OCI-LY3 (cell line): Measurements from ENCODE around the gene ATF6.

Experiments used
- H2AFZ ChIP-seq: fragments of 200-600, 300-600 bp; shearing (Covaris generic); 2 replicates; pipeline ENCODE4 v1.6.0; 2014; ENCODE audit warnings: antibody characterized with exemption, low read depth, low read length
- H3K27ac ChIP-seq: fragments of 200-600, 300-600 bp; sonication (generic); 2 replicates; pipeline ENCODE4 v1.5.1; 2014; ENCODE audit warnings: mild to moderate bottlenecking, low read length, moderate library complexity, mixed read lengths
- H3K27me3 ChIP-seq: fragments of 200-600, 300-600 bp; sonication (generic); 2 replicates; pipeline ENCODE4 v1.6.1; 2014; ENCODE audit warnings: low read depth, low read length, mixed read lengths
- H3K36me3 ChIP-seq: fragments of 200-600, 300-600 bp; sonication (generic); replicated peaks from 2 replicates; pipeline ENCODE3; 2014; ENCODE audit warnings: low read depth, low read length, mixed read lengths
- H3K4me1 ChIP-seq: fragments of 300-600, 200-600 bp; sonication (generic); 2 replicates; pipeline ENCODE4 v1.6.1; 2014; ENCODE audit warnings: low read length, mixed read lengths
- H3K4me2 ChIP-seq: fragments of 200-600, 300-600 bp; sonication (generic); 2 replicates; pipeline ENCODE4 v1.6.1; 2014; ENCODE audit warnings: low read length, mixed read lengths
- H3K4me3 ChIP-seq: fragments of 300-600, 200-600 bp; sonication (generic); 2 replicates; pipeline ENCODE4 v1.5.1; 2014; ENCODE audit warnings: antibody characterized with exemption, mild to moderate bottlenecking, low read length, moderate library complexity
- H3K79me2 ChIP-seq: fragments of 300-600, 200-600 bp; shearing (Covaris generic); 2 replicates; pipeline ENCODE4 v1.6.1; 2014; ENCODE audit warnings: mild to moderate bottlenecking, low read length, mixed read lengths
- H3K9ac ChIP-seq: fragments of 300-600, 200-600 bp; shearing (Covaris generic); 2 replicates; pipeline ENCODE4 v1.6.0; 2014; ENCODE audit warnings: mild to moderate bottlenecking, low read length, moderate library complexity
- H3K9me3 ChIP-seq: fragments of 200-600, 300-600 bp; shearing (Covaris generic); 2 replicates; pipeline ENCODE4 v1.6.1; 2014; ENCODE audit warnings: low read length, mixed read lengths; ENCODE audit not compliant: insufficient read depth
- H4K20me1 ChIP-seq: fragments of 200-600, 300-600 bp; sonication (generic); 2 replicates; pipeline ENCODE4 v1.6.1; 2016; ENCODE audit warnings: low read length, mixed read lengths; ENCODE audit not compliant: insufficient read depth
- EZH2phosphoT487 ChIP-seq: fragments of 200-600 bp; shearing (Covaris generic); IDR thresholded peaks from 2 replicates; pipeline ENCODE4 v1.6.1; 2018; ENCODE audit warnings: antibody characterized with exemption, mixed run types, low read depth
- TF ChIP-seq, protein P1 (sequence below): fragments of 200-600, 300-600 bp; sonication (generic); IDR thresholded peaks from 2 replicates; pipeline ENCODE4 v1.5.1; 2014; ENCODE audit warnings: antibody characterized with exemption, low read length, low read depth

Gene ATF6, protein sequence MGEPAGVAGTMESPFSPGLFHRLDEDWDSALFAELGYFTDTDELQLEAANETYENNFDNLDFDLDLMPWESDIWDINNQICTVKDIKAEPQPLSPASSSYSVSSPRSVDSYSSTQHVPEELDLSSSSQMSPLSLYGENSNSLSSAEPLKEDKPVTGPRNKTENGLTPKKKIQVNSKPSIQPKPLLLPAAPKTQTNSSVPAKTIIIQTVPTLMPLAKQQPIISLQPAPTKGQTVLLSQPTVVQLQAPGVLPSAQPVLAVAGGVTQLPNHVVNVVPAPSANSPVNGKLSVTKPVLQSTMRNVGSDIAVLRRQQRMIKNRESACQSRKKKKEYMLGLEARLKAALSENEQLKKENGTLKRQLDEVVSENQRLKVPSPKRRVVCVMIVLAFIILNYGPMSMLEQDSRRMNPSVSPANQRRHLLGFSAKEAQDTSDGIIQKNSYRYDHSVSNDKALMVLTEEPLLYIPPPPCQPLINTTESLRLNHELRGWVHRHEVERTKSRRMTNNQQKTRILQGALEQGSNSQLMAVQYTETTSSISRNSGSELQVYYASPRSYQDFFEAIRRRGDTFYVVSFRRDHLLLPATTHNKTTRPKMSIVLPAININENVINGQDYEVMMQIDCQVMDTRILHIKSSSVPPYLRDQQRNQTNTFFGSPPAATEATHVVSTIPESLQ

GRCh38 chr1:161766102-161766981 lies at the start of gene ATF6:
Gene ATF6, plus strand, starts transcription at chr1:161766320. Its CDS starts 41 bp downstream, at chr1:161766361.
- TF ChIP-seq, protein P1, sequence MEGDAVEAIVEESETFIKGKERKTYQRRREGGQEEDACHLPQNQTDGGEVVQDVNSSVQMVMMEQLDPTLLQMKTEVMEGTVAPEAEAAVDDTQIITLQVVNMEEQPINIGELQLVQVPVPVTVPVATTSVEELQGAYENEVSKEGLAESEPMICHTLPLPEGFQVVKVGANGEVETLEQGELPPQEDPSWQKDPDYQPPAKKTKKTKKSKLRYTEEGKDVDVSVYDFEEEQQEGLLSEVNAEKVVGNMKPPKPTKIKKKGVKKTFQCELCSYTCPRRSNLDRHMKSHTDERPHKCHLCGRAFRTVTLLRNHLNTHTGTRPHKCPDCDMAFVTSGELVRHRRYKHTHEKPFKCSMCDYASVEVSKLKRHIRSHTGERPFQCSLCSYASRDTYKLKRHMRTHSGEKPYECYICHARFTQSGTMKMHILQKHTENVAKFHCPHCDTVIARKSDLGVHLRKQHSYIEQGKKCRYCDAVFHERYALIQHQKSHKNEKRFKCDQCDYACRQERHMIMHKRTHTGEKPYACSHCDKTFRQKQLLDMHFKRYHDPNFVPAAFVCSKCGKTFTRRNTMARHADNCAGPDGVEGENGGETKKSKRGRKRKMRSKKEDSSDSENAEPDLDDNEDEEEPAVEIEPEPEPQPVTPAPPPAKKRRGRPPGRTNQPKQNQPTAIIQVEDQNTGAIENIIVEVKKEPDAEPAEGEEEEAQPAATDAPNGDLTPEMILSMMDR: no peak
- Histone ChIP-seq H3K4me3 (peak within 1 kb of the TSS; percentile 94), H3K4me1 (peaks cover 18% of the 10 kb centered on the region), H3K27ac (peak within 1 kb of the TSS; percentile 33), H3K79me2 (peaks cover 53% of the 10 kb centered on the region), H4K20me1 (peaks cover 10% of the 10 kb centered on the region; the same call in 1 of the 2 replicates), H3K36me3 (no peaks in the 10 kb centered on the region), H3K4me2 (peak within 1 kb of the TSS; percentile 91), H2AFZ (peak within 1 kb of the TSS; percentile 82), H3K9ac (peak within 1 kb of the TSS; percentile 88), H3K27me3 (no peaks in the 10 kb centered on the region), H3K9me3 (no peaks in the 10 kb centered on the region)

- peaks cover 63% of the 10 kb centered on the region for H3K4me1 ChIP-seq
- no peaks in the 10 kb centered on the region for H3K36me3 ChIP-seq
- H2AFZ ChIP-seq: peak overlapping the region; percentile 81
- peak overlapping the region; percentile 98 for H3K4me2 ChIP-seq
- no peaks in the 10 kb centered on the region for H3K9me3 ChIP-seq
- TF ChIP-seq, protein P1: no peak
- H3K9ac ChIP-seq: peak overlapping the region; percentile 71
- no peaks in the 10 kb centered on the region for H3K27me3 ChIP-seq
- H3K4me3 ChIP-seq: peak overlapping the region; percentile 71
- no peaks in the 10 kb centered on the region for H4K20me1 ChIP-seq
- no peaks in the 10 kb centered on the region for H3K79me2 ChIP-seq
- H3K27ac ChIP-seq: peak overlapping the region; percentile 93
Measured at GRCh38 chr1:161718559-161719324, 47.4 kb upstream of the ATF6 start.

GRCh38 chr1:161719325-161719611 lies 46.9 kb upstream of the ATF6 start:
- no peak overlapping the region for H2AFZ ChIP-seq
- H3K4me2 ChIP-seq: peak overlapping the region; percentile 98
- H3K79me2 ChIP-seq: no peaks in the 10 kb centered on the region
- TF ChIP-seq, protein P1: no peak
- TF ChIP-seq EZH2phosphoT487: no peak
- no peaks in the 10 kb centered on the region for H3K9me3 ChIP-seq
- no peaks in the 10 kb centered on the region for H3K36me3 ChIP-seq
- H3K27me3 ChIP-seq: no peaks in the 10 kb centered on the region
- peak overlapping the region; percentile 71 for H3K9ac ChIP-seq
- H3K27ac ChIP-seq: peak overlapping the region; percentile 93
- H4K20me1 ChIP-seq: no peaks in the 10 kb centered on the region
- H3K4me1 ChIP-seq: peaks cover 63% of the 10 kb centered on the region
- H3K4me3 ChIP-seq: peak overlapping the region; percentile 71
